ENCODE measurements around the gene NLRC3.

DNA sequence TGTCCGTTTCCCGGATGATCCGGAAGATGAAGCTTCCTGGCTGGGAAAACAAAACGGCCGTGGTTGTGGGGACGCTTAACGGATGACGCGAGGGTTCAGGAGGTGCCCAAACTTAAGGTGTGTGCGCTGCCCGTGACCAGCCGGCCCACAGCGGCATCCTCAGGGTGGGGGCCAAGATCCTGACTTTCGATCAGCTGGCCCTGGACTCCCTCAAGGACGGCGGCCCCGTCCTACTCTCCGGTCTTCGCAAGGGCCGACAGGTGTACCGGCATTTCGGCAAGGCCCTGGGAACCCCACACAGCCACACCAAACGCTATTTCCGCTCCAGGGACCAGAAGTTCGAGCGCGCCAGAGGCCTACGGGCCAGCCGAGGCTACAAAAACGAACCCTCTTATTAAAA lies 80.8 kb downstream of the NLRC3 start:
- TF ChIP-seq, protein P1, sequence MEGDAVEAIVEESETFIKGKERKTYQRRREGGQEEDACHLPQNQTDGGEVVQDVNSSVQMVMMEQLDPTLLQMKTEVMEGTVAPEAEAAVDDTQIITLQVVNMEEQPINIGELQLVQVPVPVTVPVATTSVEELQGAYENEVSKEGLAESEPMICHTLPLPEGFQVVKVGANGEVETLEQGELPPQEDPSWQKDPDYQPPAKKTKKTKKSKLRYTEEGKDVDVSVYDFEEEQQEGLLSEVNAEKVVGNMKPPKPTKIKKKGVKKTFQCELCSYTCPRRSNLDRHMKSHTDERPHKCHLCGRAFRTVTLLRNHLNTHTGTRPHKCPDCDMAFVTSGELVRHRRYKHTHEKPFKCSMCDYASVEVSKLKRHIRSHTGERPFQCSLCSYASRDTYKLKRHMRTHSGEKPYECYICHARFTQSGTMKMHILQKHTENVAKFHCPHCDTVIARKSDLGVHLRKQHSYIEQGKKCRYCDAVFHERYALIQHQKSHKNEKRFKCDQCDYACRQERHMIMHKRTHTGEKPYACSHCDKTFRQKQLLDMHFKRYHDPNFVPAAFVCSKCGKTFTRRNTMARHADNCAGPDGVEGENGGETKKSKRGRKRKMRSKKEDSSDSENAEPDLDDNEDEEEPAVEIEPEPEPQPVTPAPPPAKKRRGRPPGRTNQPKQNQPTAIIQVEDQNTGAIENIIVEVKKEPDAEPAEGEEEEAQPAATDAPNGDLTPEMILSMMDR (IDR thresholded peaks at IDR 0.05), result no peak
- TF ChIP-seq EP300 (IDR thresholded peaks at IDR 0.05), result no peak
